ENCODE results near the gene PXT1. TPM values are rescaled to one million over a fixed set of nuclear protein-coding genes. Genes with fewer than 3 reads are reported as not detected.

The PXT1 gene
- total and polyA plus RNA-seq, 9 of the 15 experiments (the other 6 are each of a cell fraction or from before 2014, with no cell fraction given) = 0.09 to 0.11 (median 0.10) TPM; not detected in 5

- TF ChIP-seq THAP12 (CRISPR knock-in tag; IDR thresholded peaks at IDR 0.05) = no peak
- peak in 1 of 2 experiments; percentile 78; a peak in 1 of 4 replicates for TF ChIP-seq ARNT (IDR thresholded peaks at IDR 0.05)
- TF ChIP-seq U2AF2 (optimal IDR thresholded peaks at IDR 0.05; ENCODE audit: low read depth, low read length) = no peak
- no peak for TF ChIP-seq RBM39 (optimal IDR thresholded peaks at IDR 0.05; ENCODE audit: low read depth, low read length)
- 0 out of 2 replicates have a peak, but pooled peaks have one; percentile 77 for TF ChIP-seq CUX1 (CRISPR knock-in tag; IDR thresholded peaks at IDR 0.05)
- peak; percentile 4; the same call in 1 of the 2 replicates for TF ChIP-seq MAFF (IDR thresholded peaks at IDR 0.05; ENCODE audit: low read length)
- no peak for TF ChIP-seq KLF1 (tag; IDR thresholded peaks at IDR 0.05)
- no peak for TF ChIP-seq STAT5B (CRISPR knock-in tag; IDR thresholded peaks at IDR 0.05)
- TF ChIP-seq NCOA6 (IDR thresholded peaks at IDR 0.05) = no peak
- TF ChIP-seq, protein P1, sequence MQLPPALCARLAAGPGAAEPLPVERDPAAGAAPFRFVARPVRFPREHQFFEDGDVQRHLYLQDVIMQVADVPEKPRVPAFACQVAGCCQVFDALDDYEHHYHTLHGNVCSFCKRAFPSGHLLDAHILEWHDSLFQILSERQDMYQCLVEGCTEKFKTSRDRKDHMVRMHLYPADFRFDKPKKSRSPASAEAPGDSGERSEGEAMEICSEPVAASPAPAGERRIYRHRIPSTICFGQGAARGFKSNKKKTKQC (CRISPR knock-in tag; IDR thresholded peaks at IDR 0.05) = peak; percentile 34; the same call in 1 of the 2 replicates
- TF ChIP-seq ZNF707 (CRISPR knock-in tag; conservative IDR thresholded peaks at IDR 0.05) = no peak
- no peak; the same call in 1 of the 2 replicates for TF ChIP-seq EHMT2 (IDR thresholded peaks at IDR 0.05)
- no peak for TF ChIP-seq SREBF1 (IDR thresholded peaks at IDR 0.05; ENCODE audit: borderline replicate concordance, low read depth, low read length)
- peak; percentile 99 for TF ChIP-seq SOX6 (IDR thresholded peaks at IDR 0.05)
- TF ChIP-seq SFPQ (IDR thresholded peaks at IDR 0.05; ENCODE audit: low read depth, low read length) = no peak
- no peak for TF ChIP-seq IRF2 (CRISPR knock-in tag; IDR thresholded peaks at IDR 0.05)
- no peak for TF ChIP-seq SMC3 (conservative IDR thresholded peaks at IDR 0.05; ENCODE audit: insufficient read depth, low read depth, low read length)
Measured at GRCh38 chr6:36350681-36351571, 91.7 kb downstream of the PXT1 start (continued).
